Vagina (tissue), 2 donors: ENCODE results near the gene NUP98.

Experiments used
- POLR2A ChIP-seq, 2 donors: fragments of 450-650 bp; IDR thresholded peaks; one replicate each; pipeline ENCODE4 v1.6.1; 2017; ENCODE audit warnings: antibody characterized with exemption in 2 of 2, mild to moderate bottlenecking in 2 of 2, moderate library complexity in 2 of 2
- TF ChIP-seq, protein P1 (sequence below), 3 experiments: fragments of 450-650 bp in 2 of 3; fragments of 200-600 bp in 1 of 3; sonication (generic) in 1 of 3; IDR thresholded peaks; one replicate each; pipeline ENCODE4 v1.5.1; 2017 to 2019; ENCODE audit warnings: antibody characterized with exemption in 3 of 3, mild to moderate bottlenecking in 2 of 3, moderate library complexity in 2 of 3

DNA sequence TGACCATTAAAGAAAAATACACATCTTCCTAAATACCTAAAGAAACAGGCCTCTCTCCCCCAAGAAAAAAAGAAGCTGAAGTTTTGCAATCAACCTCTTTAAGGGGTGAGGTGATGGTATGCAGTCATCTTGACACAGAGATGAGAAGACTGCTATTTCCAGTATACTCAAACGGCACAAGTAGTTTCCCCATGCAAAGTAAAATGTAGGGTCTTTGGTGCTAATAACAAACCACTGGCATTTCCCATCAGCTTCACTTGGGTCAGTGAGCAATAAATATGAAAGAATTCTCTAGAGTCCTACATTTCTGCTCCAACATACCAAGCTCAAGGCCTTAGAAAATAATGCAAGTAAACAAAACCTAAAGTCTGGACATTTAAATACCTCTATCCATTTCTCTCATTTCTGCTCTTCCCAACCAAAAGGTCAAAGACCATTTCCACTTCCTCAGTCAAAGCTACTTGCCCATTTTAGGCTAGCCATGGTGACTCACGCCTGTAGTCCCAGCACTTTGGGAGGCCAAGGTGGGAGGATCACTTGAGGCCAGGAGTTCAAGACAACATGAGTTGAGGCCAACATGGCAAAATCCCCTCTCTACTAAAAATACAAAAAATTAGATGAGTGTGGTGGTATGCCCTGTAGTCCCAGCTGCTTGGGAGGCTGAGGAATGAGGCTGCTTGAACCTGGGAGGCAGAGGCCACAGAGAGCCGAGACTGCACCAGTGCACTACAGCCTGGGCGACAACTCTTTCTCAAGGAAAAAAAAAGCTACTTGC, 86.7 kb downstream of the NUP98 start:
- no peak for TF ChIP-seq POLR2A (IDR thresholded peaks at IDR 0.05)
- TF ChIP-seq, protein P1, sequence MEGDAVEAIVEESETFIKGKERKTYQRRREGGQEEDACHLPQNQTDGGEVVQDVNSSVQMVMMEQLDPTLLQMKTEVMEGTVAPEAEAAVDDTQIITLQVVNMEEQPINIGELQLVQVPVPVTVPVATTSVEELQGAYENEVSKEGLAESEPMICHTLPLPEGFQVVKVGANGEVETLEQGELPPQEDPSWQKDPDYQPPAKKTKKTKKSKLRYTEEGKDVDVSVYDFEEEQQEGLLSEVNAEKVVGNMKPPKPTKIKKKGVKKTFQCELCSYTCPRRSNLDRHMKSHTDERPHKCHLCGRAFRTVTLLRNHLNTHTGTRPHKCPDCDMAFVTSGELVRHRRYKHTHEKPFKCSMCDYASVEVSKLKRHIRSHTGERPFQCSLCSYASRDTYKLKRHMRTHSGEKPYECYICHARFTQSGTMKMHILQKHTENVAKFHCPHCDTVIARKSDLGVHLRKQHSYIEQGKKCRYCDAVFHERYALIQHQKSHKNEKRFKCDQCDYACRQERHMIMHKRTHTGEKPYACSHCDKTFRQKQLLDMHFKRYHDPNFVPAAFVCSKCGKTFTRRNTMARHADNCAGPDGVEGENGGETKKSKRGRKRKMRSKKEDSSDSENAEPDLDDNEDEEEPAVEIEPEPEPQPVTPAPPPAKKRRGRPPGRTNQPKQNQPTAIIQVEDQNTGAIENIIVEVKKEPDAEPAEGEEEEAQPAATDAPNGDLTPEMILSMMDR (IDR thresholded peaks at IDR 0.05), result no peak
